Activated effector memory CD4-positive, alpha-beta T cell treated with anti-CD3 and anti-CD28 coated beads, Interleukin-2, amount 50 U/mL, for 16 hours (primary cell): Measurements from ENCODE around the gene VIPR2.
A peak's percentile ranks its signal among the peaks of the same experiment; 100 is the strongest.

ENCODE experiments used
- DNase-seq: peaks from one replicate; pipeline ENCODE4 v3.0.0-alpha.2; 2020

VIPR2 gene

DNA sequence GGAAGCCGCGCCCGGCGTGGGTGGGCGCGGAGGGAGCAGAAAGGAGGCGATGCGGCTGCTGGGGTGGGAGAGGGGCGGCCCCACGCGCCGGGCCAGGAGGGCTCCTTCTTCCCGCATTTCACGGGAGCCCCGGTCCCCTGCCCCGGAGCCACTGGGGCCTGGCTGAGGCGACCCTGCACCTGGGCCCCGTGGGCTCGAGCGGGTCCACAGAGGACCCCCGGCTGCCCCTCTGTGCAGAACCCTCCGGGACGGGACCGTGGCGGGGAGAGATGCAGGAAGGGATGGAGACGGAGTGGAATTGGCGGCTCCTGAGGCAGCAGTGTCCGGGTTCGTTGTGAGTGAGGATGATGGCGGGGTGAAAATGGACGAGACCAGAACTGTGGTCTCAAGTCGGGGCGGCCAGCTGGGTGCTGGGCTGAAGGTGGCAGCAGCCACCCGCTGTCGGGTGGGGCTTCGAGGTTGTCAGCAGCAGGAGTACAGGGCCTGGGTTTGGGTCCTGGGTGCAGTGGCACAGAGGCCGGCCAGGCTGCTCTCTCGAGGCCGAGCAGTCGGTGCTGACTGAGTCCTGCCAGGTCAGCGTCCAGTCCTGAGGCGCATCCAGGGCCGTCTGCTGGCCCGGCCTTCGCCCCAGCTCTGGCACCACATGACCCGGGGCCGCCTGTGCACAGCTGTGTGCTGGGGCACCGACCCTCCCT, 80.4 kb downstream of the VIPR2 start:
- DNase-seq = no peak

DNA sequence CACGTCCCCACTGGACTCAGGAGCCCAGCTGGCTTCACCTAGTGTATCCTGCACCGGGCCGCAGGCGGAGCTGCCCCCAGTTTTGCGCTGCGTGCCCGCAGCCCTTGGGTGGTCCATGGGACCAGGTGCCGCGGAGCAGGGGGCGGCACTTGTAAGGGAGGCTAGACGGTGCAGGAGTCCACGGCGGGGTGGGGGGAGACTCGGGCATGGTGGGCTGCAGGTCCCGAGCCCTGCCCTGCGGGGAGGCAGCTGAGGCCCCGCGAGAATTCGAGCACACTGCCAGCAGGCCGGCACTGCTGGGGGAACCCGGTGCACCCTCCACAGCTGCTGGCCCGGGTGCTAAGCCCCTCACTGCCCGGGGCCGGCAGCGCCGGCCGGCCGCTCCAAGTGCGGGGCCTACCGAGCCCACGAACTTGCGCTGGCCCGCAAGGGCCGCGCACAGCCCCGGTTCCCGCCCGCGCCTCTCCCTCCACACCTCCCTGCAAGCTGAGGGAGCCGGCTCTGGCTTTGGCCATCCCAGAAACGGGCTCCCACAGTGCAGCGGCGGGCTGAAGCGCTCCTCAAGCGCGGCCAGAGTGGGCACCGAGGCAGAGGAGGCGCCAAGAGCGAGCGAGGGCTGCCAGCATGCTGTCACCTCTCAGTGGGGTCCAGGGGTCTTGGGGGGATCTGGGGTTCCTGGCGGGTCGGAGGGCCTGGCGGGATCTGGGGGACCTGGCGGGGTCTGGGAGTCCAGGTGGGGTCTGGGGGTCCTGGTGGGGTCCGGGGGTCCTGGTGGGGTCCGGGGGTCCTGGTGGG, 81.4 kb downstream of the VIPR2 start:
- no peak for DNase-seq

DNA sequence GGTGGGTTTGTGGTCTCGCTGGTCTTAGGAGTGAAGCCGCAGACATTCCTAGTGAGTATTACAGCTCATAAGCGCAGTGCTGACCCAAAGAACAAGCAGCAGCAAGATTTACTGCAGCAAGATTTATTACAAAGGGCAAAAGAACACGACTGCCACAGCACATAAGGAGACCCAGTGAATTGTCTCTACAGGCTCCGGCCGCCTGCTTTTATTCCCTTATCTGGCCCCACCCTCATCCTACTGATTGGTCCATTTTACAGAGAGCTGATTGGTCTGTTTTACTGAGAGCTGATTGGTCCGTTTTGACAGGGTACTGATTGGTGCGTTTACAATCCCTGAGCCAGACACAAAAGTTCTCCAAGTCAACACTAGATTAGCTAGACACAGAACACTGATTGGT, 82.1 kb downstream of the VIPR2 start:
- DNase-seq = no peak

DNA sequence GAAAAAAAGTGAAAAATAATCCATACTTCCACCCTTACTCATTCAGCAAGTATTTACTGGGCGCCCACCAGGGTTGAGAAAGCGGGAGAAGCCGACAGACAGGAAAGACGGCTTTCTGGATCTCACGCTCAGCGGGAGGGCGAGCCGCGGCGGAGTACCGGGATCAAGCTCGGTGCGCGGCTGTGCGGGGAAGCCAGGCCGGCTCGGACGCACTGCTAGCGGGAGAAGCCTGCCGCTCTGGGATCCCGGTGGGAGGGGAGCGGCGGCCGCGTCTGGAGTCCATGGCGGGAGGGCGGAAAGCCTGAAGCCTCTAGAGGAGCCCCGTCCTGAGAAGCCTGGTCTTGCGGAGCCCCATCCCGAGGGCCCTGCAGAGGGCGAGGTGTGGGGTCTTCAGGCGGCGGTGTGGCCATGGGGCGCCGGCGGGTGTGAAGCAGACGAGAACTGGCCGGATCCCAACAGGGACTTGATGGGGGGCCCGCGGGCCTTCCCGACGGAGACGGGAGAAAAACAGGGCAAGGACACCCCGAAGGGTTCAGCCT, 82.9 kb downstream of the VIPR2 start:
- DNase-seq = no peak

DNA sequence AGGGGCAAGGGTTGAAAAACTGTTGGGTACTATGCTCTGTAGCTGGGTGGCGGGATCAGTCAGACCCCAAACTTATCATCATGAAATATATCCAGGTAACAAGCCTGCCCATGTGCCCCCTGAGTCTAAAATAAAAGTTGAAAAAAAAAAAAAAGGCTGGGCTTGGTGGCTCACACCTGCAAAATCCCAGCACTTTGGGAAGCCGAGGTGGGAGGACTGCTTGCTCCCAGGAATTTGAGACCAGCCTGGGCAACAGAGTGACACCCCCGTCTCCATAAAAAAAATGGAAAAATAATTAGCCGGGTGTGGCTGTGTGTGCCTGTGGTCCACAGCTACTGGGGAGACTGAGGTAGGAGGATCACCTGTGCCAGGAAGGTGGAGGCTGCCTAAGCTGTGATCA, 83.5 kb downstream of the VIPR2 start:
- no peak for DNase-seq

DNA sequence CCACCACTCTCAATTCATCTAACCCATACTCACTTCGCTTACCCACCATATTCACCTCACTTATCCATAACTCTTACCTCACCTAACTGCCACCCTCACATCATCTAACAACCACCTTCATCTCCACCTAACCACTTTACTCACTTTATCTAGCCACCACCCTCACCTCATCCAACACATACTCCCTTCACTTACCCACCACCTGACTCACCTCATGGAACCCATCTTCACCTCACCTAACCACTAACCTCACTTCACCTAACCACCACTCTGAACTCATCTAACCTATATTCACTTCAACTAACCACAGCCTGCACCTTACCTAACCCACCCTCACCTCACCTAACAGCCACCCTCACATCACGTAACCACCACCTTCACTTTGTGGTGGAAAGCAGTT, 84.2 kb downstream of the VIPR2 start:
- no peak for DNase-seq

DNA sequence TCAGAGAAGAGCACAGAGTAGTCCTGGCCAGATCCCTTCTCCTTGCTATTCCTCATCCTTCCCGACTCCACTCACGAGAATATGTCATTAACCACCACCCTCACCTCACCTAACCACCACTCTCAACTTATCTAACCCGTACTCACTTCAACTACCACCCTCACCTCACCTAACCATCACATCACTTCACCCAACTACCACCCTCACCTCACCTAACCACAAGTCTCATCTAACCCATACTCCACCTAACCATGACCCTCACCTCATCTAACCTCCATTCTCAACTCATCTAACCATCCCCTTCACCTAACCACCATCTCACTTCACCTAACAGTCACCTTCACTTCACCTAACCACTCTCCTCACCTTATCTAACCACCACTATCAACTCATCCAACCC, 85.0 kb downstream of the VIPR2 start:
- no peak for DNase-seq

DNA sequence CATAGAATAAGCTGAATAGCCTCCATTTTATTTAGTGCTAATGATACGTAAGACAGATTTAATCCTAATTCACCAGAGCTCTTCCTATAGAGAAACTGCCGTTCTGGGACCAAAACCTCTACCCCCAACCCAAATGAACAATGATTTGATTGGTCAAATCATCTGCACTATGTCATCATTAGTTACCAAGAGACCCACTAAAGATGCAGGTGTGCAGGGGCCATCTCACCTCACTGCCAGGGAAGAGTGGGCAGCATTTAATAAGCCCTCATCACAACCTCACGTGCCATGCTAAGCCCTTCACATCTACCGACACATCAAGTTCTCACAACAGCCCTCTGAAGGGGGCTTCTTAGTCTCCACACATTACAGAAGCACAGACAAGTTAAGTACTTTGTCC, 87.0 kb downstream of the VIPR2 start:
- no peak for DNase-seq

DNA sequence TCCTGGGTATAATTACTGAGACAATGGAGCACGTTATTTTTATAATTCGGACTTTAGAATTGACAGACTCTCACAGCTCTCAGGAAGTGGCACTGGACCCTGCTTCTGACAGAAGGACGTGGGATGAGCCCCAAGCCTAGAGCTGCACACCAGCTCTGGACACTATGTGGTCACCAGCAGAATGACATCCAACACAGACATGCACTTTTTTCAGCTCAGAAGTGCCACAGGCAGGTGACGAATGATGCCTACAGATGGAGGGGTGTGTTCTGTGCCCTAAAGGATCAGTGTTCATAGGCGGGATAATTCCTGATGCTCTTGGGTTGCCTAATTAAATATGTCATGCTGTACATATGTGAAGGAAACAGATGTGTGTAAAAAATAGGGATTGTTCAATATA, 87.9 kb downstream of the VIPR2 start:
- DNase-seq = no peak

DNA sequence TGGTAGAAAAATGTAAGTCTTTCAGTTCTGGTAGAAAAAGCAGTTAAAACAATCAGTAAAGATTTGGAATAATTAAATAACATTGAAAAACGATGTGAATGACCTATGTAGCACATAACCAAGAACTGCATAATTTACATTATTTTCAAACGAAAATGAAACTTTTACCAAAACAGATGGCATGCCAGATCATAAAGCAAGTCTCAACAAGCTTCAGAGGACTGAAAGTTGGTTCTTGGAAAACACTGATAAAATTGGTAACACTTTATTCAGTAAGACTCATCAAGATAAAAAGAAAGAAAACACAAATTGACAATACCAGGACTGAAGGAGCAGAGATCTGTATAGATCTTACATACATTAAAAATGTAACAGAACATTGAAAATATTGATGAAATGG, 92.8 kb downstream of the VIPR2 start:
- DNase-seq = no peak

DNA sequence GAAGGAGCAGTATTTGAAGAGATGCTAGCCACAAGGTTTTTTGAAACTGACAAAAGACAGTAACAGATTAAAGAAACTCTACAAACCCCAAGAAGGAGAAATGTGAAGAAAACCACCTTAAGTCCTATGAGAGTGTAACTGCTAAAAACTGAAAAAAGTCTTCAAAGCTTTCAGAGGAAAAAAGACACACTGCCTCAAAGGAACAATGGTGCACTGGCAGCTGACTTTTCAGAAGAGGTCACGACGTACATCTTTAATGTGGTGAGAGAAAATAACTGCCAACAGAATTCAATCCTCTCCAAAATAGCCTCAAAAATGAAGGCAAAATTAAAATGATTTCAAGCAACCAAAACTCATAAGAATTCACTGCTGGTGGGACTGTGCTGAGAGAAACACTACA, 94.0 kb downstream of the VIPR2 start:
- DNase-seq = no peak

DNA sequence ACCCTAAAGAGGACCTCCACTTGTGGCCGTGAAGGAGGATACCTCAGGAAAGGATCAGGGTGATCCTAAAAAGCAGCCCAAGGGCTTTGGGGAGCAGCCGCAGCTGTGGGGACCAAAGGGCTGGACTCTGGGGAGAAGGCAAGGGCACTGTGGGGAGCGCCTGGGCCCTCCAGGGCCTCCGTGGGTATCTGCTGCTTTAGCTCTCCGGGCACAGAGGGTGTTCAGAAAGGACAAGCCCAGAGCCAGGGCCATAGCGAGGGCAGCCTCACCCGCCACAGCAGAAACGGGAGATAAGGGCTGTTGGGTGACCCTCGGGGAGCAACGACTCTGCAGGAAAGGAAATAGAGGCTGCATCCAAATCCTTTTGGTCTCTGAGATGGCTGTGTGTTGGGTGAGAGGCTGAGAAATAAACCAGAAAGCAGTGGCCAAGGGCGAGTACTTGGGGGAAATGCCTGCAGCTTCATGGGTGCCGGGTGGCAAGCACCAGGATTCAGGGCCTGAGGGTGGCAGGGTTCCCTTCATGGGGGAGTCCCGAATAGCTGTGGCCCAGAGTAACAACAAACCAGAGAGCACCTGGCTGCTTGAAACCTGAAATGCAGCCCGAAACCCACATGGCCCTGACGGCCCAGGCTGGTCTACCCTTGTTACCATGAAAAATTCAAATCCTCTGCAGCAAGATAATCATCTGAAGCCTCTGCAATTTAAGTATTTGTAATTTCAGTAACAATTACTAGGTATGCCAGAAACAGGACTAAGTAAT, 95.2 kb downstream of the VIPR2 start:
- DNase-seq = peak; percentile 21

DNA sequence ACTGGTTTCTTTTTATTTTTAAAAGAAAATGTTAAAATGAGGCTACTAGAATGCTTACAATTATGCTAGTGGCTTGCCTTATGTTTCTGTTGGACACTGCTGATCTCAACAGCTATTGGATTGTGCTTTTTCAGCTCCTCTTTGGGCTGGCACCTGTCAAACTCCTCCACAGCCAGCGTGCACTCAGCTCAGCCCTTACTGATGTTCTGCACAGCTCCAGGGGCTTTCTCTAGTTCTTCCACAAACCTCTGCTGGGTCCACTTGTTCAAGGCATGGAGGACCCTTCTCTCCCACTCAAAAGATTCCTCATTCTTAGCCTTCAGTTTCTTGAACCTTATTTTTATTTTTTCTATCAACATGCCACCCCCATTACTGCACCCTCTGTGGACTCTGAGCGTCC, 96.0 kb downstream of the VIPR2 start:
- DNase-seq = no peak

DNA sequence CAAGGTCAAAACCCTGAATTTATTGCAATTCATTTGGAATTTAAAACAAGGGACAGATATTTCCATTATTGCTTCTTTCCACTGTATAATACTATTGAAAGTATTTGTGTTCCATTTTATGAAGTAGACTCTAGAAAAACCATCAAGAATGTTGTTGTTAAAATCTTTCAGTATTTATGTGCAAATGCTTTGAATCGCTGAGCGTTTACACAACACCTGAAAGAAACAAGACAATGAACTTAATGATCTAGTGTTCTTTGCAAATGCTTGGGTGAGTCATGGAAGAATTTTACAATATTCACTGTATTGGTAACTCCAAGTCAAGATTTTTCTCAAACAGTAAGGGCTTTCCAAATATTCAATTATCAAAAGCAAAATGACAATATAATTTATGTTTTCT, 97.1 kb downstream of the VIPR2 start:
- no peak for DNase-seq

DNA sequence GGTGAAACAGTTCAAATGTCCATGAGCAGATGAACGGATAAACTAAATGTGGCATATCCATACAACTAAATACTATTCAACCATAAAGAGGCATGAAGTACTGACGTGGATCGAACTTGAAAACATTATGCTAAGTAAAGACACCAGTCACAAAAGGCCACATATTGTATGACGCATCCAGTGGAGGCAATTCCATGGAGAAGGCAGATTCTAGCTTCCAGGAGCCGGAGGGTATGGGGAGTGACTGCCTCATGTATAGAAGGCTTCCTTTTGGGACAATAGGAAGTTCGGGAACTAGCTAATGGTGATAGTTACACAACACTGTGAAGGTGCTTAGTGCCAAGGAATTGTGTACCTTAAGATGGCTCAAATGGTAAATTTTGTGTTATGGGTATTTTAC, 98.4 kb downstream of the VIPR2 start:
- no peak for DNase-seq

DNA sequence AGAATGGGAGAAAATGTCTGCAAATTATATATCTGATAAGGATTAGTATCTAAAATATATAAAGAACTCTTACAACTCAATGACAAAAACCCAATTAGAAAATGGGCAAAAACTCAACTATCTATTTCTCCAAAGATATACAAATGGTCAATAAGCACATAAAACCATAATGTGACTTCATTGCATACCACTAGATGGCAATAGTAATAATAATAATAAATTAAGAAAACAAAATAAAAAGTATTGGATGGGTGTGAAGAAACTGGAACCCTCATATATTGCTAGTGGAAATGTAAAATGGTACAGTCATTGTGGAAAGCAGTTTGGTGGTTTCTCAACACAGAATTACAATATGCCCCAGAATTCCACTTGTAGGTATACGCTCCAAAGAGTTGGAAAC, 98.8 kb downstream of the VIPR2 start:
- DNase-seq = no peak

DNA sequence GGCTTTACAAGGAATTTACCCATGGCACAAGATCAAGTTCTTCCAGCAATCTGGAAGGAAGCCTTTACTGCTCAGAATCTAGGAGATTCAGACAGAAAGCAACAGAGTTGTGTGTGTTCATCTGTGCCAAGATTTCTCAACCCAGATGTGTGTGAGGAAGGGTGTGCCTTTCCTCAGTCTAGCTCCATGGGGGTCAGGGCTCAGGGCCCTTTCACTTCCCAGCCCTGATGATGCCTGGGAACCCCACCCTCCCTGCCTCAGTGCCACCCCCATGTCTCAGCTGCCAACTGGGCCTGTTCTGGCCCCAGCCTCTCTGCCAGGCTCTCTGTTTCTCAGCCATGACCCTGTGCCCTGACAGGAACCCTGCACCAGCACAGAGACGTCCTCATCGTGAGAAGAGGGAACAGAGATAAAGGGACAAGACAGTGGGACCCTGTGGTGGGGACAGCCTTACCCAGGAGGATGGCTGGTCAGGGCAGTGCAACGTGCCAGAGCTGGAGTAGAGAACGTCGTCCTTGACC, 102.0 kb downstream of the VIPR2 start:
- no peak for DNase-seq

DNA sequence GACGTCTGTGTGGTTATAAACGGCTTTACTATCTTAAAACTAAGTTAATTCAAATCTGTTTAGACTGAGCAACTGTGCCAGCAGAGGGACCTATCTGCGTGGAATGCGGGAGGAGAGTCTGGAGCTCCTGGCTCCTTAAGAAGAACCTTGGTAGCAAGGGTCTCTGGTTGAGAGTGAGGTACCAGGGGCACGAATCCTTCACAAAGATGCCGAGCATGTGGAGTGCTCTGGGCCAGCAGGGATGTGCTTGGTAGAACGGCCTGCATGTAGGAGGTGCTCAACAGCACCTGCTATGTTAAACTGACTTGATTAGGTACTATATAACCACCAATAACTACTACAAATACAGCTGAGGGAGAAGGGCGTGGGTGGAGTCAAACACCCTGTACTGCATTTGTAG, 102.6 kb downstream of the VIPR2 start:
- DNase-seq = no peak

DNA sequence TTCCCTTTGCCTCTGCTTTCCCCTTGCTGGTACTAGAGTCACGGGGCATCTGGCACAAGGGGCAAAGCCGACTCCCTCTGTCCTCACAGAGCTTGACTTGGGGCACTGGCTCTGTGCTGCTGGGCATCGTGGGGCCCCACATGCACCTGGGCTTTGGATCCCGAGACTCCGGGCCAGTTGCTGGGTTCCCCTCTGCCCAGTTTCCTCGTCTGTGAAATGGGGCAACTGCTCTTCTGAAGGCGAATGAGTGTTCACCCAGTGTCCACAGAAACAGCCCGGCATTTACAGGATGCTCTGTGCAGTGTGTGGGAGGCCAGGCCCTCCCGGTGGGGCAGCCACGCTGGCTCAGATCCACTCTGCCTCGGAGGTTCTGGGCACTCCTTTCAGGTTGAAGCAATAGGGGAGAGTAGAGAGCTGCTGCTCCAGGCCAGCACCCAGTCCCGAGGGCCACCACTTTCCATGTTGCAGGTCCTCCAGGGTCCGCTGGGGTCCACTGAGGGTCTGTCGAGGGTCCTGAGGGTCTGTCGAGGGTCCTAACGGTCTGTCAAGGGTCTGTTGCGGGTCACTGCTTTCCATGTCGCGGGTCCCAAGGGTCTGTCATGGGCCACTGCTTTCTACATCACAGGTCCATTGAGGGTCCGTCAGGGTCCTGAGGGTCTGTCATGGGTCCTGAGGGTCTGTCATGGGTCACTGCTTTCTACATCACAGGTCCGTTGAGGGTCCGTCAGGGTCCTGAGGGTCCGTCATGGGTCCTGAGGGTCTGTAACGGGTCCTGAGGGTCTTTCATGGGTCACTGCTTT, 103.6 kb downstream of the VIPR2 start:
- DNase-seq = peak; percentile 42

DNA sequence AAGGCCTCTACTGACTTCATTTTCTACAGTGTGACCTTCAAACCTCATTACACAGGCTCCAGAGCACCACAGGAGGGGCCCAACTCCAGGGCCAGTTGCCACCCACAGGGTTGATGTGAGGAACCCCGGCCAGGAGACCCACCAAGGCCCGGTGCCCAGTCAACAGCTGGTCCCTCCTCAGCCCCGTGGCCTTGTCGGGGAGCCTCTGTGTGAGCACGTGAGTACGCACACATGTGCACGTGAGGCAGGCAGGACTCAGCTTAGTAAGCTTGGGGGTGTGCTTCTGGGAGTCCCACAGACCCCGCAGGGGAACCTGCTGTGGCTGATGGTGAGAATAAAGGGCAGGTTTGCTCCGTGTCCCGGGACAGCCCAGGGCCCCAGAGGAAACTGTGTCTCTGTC, 104.5 kb downstream of the VIPR2 start:
- no peak for DNase-seq

DNA sequence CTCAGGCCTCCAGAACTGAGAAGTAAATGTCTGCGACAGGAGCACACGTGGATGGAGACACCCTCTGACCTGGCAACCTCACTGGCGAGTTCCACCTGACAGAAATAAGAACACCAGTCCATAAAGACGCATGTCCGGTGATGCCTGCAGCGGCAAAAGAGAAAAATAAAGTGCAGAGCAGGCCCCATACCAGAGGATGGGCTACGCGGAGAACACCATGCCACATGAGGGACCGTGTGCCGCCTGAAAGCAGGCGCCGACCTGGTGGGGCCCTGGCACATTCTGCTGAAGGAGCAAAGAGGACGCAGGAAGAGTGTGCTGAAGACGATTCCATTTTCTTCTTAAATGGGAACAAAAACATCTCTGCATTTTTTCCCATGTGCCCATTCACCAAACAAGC, 105.0 kb downstream of the VIPR2 start:
- DNase-seq = no peak

DNA sequence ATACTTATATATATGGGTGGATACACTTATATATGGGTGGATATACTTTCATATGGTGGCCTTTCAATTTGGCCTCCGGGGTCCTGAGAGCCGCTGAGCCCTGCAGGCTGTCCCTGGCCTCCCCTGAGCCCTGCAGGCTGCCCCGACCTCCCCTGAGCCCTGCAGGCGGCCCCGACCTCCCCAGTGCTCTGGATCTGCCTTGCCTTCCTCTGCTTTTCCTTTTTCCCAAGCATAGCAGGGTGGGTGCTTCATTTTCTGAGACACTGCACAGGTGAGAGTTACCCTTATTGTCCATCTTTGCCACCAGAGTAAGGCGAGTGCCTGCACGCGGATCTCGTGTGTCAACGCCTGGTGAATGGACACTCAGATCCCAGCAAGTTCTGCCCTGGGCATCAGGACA, 106.6 kb downstream of the VIPR2 start:
- DNase-seq = no peak
